ENCODE measurements around the gene CD37. TPM values are rescaled to one million over a fixed set of nuclear protein-coding genes. Genes with fewer than 3 reads are reported as not detected.

The CD37 gene
- total RNA-seq, 2 donors from 2014 or later, result not detected

- peaks cover 10% of the 10 kb centered on the region for H3K9me3 ChIP-seq (ENCODE audit: control insufficient read depth, low read length)
- H3K27me3 Mint-ChIP-seq (ENCODE audit: insufficient read depth), result peaks cover 20% of the 10 kb centered on the region
- H3K9ac ChIP-seq (ENCODE audit: extremely low read depth, low read length, poor library complexity, severe bottlenecking), result no peak overlapping the region
- H3K27ac Mint-ChIP-seq, result no peak overlapping the region
- no peaks in the 10 kb centered on the region for H3K27me3 ChIP-seq (ENCODE audit: control insufficient read depth, insufficient read depth, low read length, poor library complexity, severe bottlenecking)
- no peaks in the 10 kb centered on the region for H3K4me1 Mint-ChIP-seq
- no peak overlapping the region for H3K4me3 ChIP-seq (ENCODE audit: low read length)
- H3K36me3 Mint-ChIP-seq (ENCODE audit: low read depth), result no peaks in the 10 kb centered on the region
- no peaks in the 10 kb centered on the region for H3K36me3 ChIP-seq (ENCODE audit: control insufficient read depth, insufficient read depth, low read length)
- no peak overlapping the region for H3K27ac ChIP-seq (ENCODE audit: low read depth, low read length)
- no peak overlapping the region for H3K4me3 Mint-ChIP-seq
- no peaks in the 10 kb centered on the region for H3K4me1 ChIP-seq (ENCODE audit: control insufficient read depth, insufficient read depth, low read length)
- no peak for DNase-seq
- WGBS, 2 experiments (ENCODE audit: insufficient coverage in 1 of 2, insufficient read length in 1 of 2), result no CpG with 5 or more reads among the region's 1 CpG
- no peak for TF ChIP-seq CTCF (conservative IDR thresholded peaks at IDR 0.05)
- H3K9me3 Mint-ChIP-seq, result peaks cover 20% of the 10 kb centered on the region
Observed at GRCh38 chr19:49383599-49383998, 48.4 kb downstream of the CD37 start.

- H3K36me3 Mint-ChIP-seq (ENCODE audit: low read depth), result no peaks in the 10 kb centered on the region
- H3K4me1 ChIP-seq (ENCODE audit: control insufficient read depth, insufficient read depth, low read length), result no peaks in the 10 kb centered on the region
- no peak within 1 kb of the TSS for H3K4me3 Mint-ChIP-seq
- H3K27me3 Mint-ChIP-seq (ENCODE audit: insufficient read depth), result peaks cover 32% of the 10 kb centered on the region
- H3K36me3 ChIP-seq (ENCODE audit: control insufficient read depth, insufficient read depth, low read length), result no peaks in the 10 kb centered on the region
- DNase-seq, result no peak
- no peak within 1 kb of the TSS for H3K27ac Mint-ChIP-seq
- H3K27ac ChIP-seq (ENCODE audit: low read depth, low read length), result no peak within 1 kb of the TSS
- no peaks in the 10 kb centered on the region for H3K9me3 ChIP-seq (ENCODE audit: control insufficient read depth, low read length)
- no peak for TF ChIP-seq CTCF (conservative IDR thresholded peaks at IDR 0.05)
- no peaks in the 10 kb centered on the region for H3K4me1 Mint-ChIP-seq
- WGBS, 2 experiments (ENCODE audit: insufficient coverage in 1 of 2, insufficient read length in 1 of 2), result 95% methylated on average over 30 to 40 of the region's 40 CpGs
- H3K9me3 Mint-ChIP-seq, result peaks cover 6% of the 10 kb centered on the region
- peaks cover 6% of the 10 kb centered on the region for H3K27me3 ChIP-seq (ENCODE audit: control insufficient read depth, insufficient read depth, low read length, poor library complexity, severe bottlenecking)
- H3K4me3 ChIP-seq (ENCODE audit: low read length), result no peak within 1 kb of the TSS
- H3K9ac ChIP-seq (ENCODE audit: extremely low read depth, low read length, poor library complexity, severe bottlenecking), result no peak within 1 kb of the TSS
Observed at GRCh38 chr19:49387936-49388372, 52.7 kb downstream of the CD37 start, which contains the start of gene KASH5. TSS of gene KASH5 (plus strand) at chr19:49388249. CDS start at chr19:49390884, 2,635 bp downstream.

- Mint-ChIP-seq H3K27me3 (ENCODE audit: insufficient read depth) (peaks cover 28% of the 10 kb centered on the region), H3K4me1 (no peaks in the 10 kb centered on the region), H3K27ac (no peak overlapping the region), H3K9me3 (peaks cover 1% of the 10 kb centered on the region), H3K36me3 (ENCODE audit: low read depth) (no peaks in the 10 kb centered on the region), H3K4me3 (no peak overlapping the region)
- WGBS, 2 experiments (ENCODE audit: insufficient coverage in 1 of 2, insufficient read length in 1 of 2), result 91 to 95% methylated on average over 17 to 20 of the region's 20 CpGs
- Histone ChIP-seq H3K9me3 (ENCODE audit: control insufficient read depth, low read length) (no peaks in the 10 kb centered on the region), H3K9ac (ENCODE audit: extremely low read depth, low read length, poor library complexity, severe bottlenecking) (no peak overlapping the region), H3K27ac (ENCODE audit: low read depth, low read length) (no peak overlapping the region), H3K27me3 (ENCODE audit: control insufficient read depth, insufficient read depth, low read length, poor library complexity, severe bottlenecking) (peaks cover 9% of the 10 kb centered on the region), H3K4me3 (ENCODE audit: low read length) (no peak overlapping the region), H3K36me3 (ENCODE audit: control insufficient read depth, insufficient read depth, low read length) (no peaks in the 10 kb centered on the region), H3K4me1 (ENCODE audit: control insufficient read depth, insufficient read depth, low read length) (no peaks in the 10 kb centered on the region)
- DNase-seq, result no peak
- TF ChIP-seq CTCF (conservative IDR thresholded peaks at IDR 0.05), result no peak
Observed at GRCh38 chr19:49389406-49389805, 54.2 kb downstream of the CD37 start.

Small RNAs within 50 kb of the gene (microRNA-seq; reads per million reads assigned to microRNA genes)
- not detected for gene MIR4324 (ENCODE audit: borderline microRNAs expressed)

Other genes starting within 250 kb of the CD37 start
- gene SNRNP70, start 250.0 kb upstream of the CD37 start, total RNA-seq, result 100 to 1,000 TPM; 284 to 292 TPM
- gene LIN7B, start 221.0 kb upstream of the CD37 start, total RNA-seq, result 10 to 100 TPM in 1 of 2 donors, 1 to 10 TPM in 1; 9.5 to 14.9 TPM
- 1 to 10 TPM; 1.9 to 2.5 TPM for gene C19orf73, start 216.3 kb upstream of the CD37 start, total RNA-seq
- gene PPFIA3, start 215.9 kb upstream of the CD37 start, total RNA-seq, result 10 to 100 TPM in 1 of 2 donors, 1 to 10 TPM in 1; 7.4 to 16.5 TPM
- gene HRC, start 180.0 kb upstream of the CD37 start, total RNA-seq, result 1 to 10 TPM in 1 of 2 donors, under 1 TPM in 1; 0.57 to 3.9 TPM
- gene TRPM4, start 177.6 kb upstream of the CD37 start, total RNA-seq, result 10 to 100 TPM; 22.0 to 33.3 TPM
- 1 to 10 TPM; 3.3 to 3.4 TPM for gene SLC6A16, start 10.2 kb upstream of the CD37 start, total RNA-seq
- gene TEAD2, start 27.0 kb downstream of the CD37 start, total RNA-seq, result 100 to 1,000 TPM; 142 to 166 TPM
- 1 to 10 TPM; 1.8 to 2.1 TPM for gene DKKL1, start 28.5 kb downstream of the CD37 start, total RNA-seq
- under 1 TPM in 1 of 2 donors, not detected in 1; 0.13 TPM for gene KASH5, start 52.8 kb downstream of the CD37 start, total RNA-seq
- not detected for gene PTH2, start 88.0 kb downstream of the CD37 start, total RNA-seq
- under 1 TPM in 1 of 2 donors, not detected in 1; 0.18 TPM for gene GFY, start 90.0 kb downstream of the CD37 start, total RNA-seq
- gene SLC17A7, start 106.1 kb downstream of the CD37 start, total RNA-seq, result under 1 TPM; 0.22 to 0.33 TPM
- 100 to 1,000 TPM; 128 to 133 TPM for gene PIH1D1, start 116.4 kb downstream of the CD37 start, total RNA-seq
- 10 to 100 TPM; 52.8 to 57.1 TPM for gene ALDH16A1, start 117.8 kb downstream of the CD37 start, total RNA-seq
- gene FLT3LG, start 138.8 kb downstream of the CD37 start, total RNA-seq, result 1 to 10 TPM in 1 of 2 donors, under 1 TPM in 1; 0.75 to 2.3 TPM
- 1,000 to 10,000 TPM; 2,434 to 3,023 TPM for gene RPL13A, start 152.2 kb downstream of the CD37 start, total RNA-seq
- 1,000 to 10,000 TPM; 1,814 to 2,035 TPM for gene RPS11, start 161.0 kb downstream of the CD37 start, total RNA-seq
- 10 to 100 TPM; 47.6 to 56.9 TPM for gene FCGRT, start 177.3 kb downstream of the CD37 start, total RNA-seq
- 1 to 10 TPM; 4.9 to 9.0 TPM for gene RCN3, start 192.6 kb downstream of the CD37 start, total RNA-seq
- gene NOSIP, start 245.2 kb downstream of the CD37 start, total RNA-seq, result 10 to 100 TPM; 58.0 to 62.3 TPM
- gene PRRG2, start 245.9 kb downstream of the CD37 start, total RNA-seq, result 1 to 10 TPM; 3.7 to 6.9 TPM